GM19025 (cell line): Measurements from ENCODE around the gene APOC4.
"Not testable (repeated sequence)": the region's sequence is repeated elsewhere in the genome, so short reads cannot be mapped to it uniquely, and the experiment has no call there.

Source experiments
- ATAC-seq: cut with Tn5 transposase; IDR thresholded peaks from one replicate; pipeline ENCODE4 v1.9.1; 2021; ENCODE audit warnings: mild to moderate bottlenecking, low read depth, moderate library complexity; ENCODE audit not compliant: unreplicated experiment

Gene APOC4

DNA sequence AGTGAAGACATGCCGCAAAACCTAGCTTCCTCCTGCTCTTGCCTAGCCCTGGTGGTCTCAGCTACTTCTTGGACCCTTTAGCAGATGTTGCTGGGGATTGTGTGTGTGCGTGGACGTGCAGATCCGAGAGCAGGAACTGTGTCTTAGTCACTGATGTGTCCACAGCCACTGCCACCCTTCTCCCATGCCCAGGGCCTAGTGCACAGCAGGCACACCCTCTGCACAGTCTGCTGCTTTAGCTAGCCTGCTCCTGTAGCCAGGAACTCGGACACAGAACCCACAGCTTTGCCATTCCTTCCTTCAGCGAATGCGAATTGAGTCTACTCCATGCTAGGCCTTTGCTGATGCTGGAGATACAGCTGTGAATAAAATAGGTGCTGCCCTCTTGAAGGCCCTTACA is 15.5 kb downstream of the APOC4 start:
- no peak for ATAC-seq

GRCh38 chr19:44958090-44958489 is 16.1 kb downstream of the APOC4 start:
- ATAC-seq = no peak

DNA sequence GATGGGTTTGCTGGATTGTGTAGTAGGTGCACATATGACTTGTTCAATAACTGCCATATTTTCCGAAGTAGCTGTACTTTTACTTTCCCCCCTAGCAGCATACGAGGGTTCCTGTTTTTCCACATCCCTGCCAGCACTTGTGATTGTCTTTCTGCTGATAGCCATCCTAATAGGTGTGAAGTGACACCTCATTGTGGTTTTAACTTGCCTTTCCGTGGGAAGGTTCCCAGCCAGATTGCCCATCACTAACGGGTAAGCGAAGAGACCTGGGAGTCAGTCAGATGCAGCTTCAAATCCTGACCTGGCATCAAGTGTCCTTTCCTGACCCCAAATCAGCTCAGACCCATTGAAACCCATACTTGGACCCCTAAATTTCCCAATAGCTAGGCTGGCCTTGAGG is 17.7 kb downstream of the APOC4 start:
- no peak for ATAC-seq

DNA sequence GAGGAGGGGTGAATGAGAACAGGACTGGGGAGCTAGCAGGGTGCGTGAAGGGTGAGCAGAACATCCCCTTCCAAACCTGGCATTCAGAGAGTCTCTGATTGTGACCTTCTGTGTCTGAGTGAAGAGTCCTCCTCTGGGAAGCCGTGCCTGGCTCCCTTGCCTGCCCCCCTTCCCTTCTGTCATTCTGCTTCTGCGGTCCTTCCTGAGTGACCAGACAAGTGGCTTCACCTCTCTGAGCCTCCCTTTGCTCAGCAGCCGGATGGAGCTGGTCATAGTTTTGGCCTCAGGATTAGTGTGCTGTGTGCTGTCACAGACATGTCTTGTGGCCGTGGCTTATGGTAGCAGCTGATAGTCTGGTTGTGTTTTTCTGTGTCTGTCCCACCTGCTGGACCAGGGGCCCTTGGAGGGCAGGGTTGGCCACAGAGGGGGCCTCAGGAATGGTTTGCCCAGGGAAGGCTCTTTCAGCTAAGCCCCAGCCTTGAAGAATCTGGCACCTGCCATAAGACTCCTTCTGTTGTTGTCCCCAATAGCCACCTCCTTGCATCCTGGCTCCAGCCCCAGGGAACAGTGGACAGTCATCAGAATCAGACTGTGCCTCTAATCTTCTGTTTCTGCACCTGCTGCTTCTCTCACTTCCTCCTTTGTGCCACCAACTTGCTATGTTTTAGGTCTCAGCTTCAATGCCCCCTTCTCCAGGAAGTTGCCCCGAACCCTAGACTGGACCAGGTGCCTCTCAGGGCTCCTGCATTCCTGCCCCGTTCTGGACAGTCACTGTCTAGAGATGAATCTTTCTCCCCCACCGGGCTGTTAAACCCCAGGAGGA is 19.1 kb downstream of the APOC4 start:
- ATAC-seq = no peak

DNA sequence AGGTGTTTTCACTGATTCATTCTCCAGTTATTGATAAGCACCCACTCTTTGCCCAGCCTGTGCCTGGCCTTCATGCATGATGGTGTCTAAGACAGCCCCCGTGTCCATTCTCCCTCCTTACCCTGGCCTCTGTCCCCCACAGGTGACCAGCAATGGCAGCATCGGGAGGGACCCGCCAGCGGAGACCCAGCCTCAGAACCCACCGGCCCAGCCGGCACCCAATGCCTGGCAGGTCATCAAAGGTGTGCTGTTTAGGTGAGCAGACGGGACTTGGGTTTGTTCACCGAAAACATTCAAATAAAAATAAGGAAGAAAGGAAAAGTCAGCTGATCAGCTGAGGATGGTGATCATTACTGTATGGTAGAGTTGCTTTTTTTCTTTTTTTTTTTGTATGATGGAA is 19.8 kb downstream of the APOC4 start:
- no peak for ATAC-seq

- ATAC-seq = no peak
Measured at GRCh38 chr19:44968118-44968517, 26.1 kb downstream of the APOC4 start.

GRCh38 chr19:44968670-44969069 is 26.6 kb downstream of the APOC4 start:
- no peak for ATAC-seq

- no peak for ATAC-seq
Measured at GRCh38 chr19:44969437-44969836, 27.4 kb downstream of the APOC4 start.

DNA sequence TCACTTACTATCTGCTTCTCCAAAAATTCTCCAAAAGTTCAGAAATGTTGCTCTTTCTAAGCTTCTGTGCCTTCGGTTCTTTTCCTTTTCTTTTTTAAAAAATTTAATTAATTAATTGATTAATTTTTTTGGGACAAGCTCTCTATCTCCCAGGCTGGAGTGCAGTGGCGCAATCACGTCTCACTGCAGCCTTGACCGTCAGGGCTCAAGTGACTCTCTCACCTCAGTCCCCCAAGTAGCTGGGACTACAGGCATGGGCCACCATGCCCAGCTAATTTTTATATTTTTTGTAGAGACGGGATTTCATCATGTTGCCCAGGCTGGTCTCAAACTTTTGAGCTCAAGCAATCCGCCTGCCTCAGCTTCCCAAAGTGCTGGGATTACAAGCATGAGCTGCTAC is 29.4 kb downstream of the APOC4 start:
- ATAC-seq = not testable (repeated sequence)

GRCh38 chr19:44972802-44973201 is 30.8 kb downstream of the APOC4 start:
- ATAC-seq = no peak

DNA sequence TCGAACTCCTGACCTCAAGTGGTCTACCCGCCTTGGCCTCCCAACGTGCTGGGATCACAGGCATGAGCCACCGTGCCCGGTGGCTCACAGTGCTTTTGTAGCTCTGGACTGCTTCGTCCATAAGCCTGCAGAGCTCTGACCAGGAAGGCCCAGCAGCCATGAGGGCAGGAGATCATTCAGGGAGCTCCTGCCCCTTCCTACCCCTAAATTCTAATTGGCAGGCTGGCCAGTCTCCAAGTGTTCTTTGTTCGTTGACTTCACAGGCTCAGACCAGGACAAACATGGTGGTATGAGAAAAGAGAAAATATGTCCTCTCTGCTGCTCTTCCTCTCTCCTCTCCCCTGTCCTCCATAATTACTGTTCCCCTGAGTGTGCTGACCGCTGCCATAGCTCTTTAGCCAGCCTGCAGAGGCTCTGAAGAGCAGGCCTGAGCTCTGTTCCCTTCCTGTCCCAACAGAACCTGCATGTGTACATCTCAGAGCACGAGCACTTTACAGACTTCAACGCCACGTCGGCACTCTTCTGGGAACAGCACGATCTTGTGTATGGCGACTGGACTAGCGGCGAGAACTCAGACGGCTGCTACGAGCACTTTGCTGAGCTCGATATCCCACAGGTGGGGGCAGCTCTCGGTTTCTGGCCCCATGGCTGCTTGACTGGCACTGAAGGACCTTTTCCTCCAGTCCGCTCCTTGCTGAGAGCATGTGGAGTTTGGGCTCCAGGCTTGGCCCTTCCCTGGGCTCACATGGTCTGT is 32.1 kb downstream of the APOC4 start:
- no peak for ATAC-seq

DNA sequence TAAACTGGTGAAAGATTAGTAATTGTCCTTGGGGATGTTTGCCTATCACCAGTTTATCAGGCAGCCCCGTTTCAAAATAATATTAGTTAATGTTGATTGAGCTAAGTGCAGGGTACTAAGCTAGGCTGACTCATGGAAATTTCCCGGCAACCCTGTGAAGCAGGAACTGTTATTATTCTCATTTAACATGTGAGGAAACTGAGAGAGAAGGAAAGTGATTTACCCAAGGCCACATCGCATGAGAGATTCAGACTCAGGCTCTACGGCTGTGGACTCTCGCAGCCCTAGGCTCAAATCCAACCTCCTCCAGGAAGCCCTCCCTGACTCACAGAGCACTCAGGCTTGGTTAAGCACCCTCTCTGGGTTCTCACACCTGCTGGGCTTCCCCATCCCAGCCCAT is 32.8 kb downstream of the APOC4 start:
- ATAC-seq = no peak

- no peak for ATAC-seq
Measured at GRCh38 chr19:44975444-44975843, 33.4 kb downstream of the APOC4 start.

DNA sequence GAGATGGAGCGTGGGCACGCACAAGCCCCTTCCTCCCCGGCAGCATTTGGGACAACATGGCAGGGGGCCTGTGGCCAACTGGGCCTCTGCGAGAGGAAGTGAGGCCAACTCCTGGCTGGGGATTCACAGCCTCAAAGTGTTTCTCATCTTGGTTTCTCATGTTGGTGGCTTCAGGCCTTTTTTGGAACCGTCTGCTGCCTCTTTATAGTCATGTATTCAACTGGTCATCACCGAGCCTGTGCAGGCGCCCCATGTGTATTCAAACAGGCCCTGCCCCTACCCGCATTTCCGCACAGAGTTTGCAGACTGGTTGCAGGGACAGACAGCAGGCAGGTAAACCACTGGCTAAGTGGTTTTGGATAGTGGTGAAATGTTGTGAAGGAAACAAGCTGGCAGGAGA is 42.0 kb downstream of the APOC4 start:
- ATAC-seq = no peak

- no peak for ATAC-seq
Measured at GRCh38 chr19:44985445-44985844, 43.4 kb downstream of the APOC4 start.

DNA sequence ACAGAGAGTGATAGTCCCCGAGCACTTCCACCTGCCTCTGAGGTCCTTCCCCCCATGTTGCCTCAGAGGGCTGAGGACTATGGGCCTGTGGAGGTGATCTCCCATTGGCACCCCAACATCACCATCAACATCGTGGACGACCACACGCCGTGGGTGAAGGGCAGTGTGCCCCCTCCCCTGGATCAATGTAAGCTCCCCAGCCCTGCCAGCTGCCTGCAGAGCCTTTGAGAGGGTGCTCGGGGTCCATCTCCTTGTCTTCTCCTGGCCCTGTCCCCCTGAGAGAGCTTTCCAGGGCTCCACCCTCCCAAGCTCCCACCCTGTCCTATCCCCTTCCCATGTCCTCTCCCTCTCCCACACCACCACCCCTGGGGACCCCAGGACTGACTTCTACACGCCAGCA is 44.4 kb downstream of the APOC4 start:
- no peak for ATAC-seq

GRCh38 chr19:44987148-44987675 is 45.2 kb downstream of the APOC4 start:
- no peak for ATAC-seq

DNA sequence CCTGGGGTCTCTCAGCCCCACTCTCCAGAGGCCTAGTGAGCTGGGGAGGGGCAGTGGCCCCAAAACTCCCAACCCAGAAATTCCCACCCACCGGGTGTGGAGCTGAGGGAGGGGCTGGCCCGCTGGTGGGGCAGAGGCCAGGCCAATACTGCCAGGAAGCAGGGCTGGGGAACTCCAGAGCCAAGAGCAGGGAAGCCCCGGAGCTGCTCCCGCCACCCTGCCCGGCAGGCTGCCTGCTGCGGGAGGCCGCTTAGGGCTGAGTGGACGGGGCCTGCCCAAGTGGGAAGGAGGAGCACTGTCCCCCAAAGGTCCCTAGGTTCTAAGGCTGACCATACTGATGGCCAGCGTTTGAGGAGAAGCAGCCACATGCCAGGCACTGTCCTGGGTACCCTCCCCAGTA is 46.2 kb downstream of the APOC4 start:
- ATAC-seq = no peak

DNA sequence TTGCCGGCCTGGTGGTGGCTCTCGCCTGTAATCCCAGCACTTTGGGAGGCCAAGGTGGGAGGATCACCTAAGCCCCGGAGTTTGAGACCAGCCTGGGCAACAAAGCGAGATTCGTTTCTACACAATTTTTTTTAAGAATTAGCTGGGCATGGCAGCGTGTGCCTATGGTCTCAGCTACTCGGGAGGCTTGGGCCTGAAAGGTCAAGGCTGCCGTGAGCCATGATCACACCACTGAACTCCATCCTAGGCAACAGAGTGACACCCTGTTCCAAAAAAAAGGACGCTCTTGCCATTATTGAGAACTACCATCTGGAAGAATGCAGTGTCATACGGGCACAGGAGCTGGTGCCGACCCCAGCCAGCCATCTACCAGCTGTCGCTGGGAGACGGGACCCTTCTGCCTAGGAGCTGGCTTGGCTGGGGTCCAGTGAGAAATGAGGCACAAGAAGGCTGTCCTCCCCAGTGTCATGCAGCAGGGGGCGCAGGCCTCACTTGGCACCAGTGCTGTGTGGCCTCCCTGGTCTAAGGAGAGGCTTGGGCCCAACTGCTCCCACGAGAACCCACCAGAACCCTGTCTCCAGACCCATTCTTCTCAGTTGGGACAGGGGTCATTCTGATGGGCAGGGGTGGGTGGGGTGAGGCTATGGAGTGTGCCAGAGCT is 47.0 kb downstream of the APOC4 start:
- ATAC-seq = no peak

DNA sequence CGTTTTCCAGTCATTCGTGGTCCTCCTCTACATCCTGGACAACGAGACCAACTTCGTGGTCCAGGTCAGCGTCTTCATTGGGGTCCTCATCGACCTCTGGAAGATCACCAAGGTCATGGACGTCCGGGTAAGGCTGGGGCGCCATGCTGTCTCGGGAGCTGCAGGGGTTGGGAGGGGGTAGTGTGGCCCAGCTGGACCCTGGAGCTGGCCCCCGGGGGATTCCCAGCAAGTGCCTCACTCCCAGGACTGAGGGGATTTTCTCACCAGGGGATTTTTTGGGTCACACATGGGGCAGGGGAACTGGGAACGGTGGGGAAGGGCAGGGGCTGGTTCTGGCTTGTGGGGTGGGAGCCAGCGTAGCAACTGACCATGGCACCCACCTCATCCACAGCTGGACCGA is 48.4 kb downstream of the APOC4 start:
- no peak for ATAC-seq

- ATAC-seq = no peak
Measured at GRCh38 chr19:44990966-44991365, 48.9 kb downstream of the APOC4 start.
